ENCODE data around the gene KCNQ5. TPM values are rescaled to one million over a fixed set of nuclear protein-coding genes. Genes with fewer than 3 reads are reported as not detected.

Gene KCNQ5
- total RNA-seq, 3 donors from 2014 or later (not counting 1 experiment from before 2014, with no cell fraction given) = 8.2 to 9.7 (median 8.7) TPM

- Mint-ChIP-seq H3K4me3 (no peak overlapping the region), H3K27ac (no peak overlapping the region), H3K9me3 (no peaks in the 10 kb centered on the region), H3K36me3 (peaks cover 6% of the 10 kb centered on the region), H3K4me1 (peaks cover 6 to 7% of the 10 kb centered on the region in 2 donors), H3K27me3 (ENCODE audit: low read depth in 2 of 2) (no peaks in the 10 kb centered on the region)
- Histone ChIP-seq H3K27me3 (ENCODE audit: control insufficient read depth, insufficient read depth, low read length) (no peaks in the 10 kb centered on the region), H3K4me1 (ENCODE audit: control insufficient read depth, insufficient read depth, low read length) (no peaks in the 10 kb centered on the region), H3K36me3 (ENCODE audit: control insufficient read depth, insufficient read depth, low read length) (no peaks in the 10 kb centered on the region), H3K27ac (ENCODE audit: low read length) (no peak overlapping the region), H3K9me3 (ENCODE audit: control insufficient read depth, insufficient read depth, low read length) (no peaks in the 10 kb centered on the region), H3K4me3 (ENCODE audit: low read length) (no peak overlapping the region)
- 100% methylated on average over 1 of the region's 1 CpG for WGBS (ENCODE audit: insufficient coverage)
- no peak for TF ChIP-seq CTCF (IDR thresholded peaks at IDR 0.05)
- DNase-seq (no peak), ATAC-seq (no peak)
- intact Hi-C loops (cut with micrococcal nuclease) = no loop called here
Measured at GRCh38 chr6:72757926-72758325, 136.1 kb downstream of the KCNQ5 start.

GRCh38 chr6:72758901-72759300 is 137.0 kb downstream of the KCNQ5 start:
- H3K36me3 ChIP-seq (ENCODE audit: control insufficient read depth, insufficient read depth, low read length) = no peaks in the 10 kb centered on the region
- Mint-ChIP-seq H3K9me3 (no peaks in the 10 kb centered on the region), H3K4me1 (peaks cover 6 to 7% of the 10 kb centered on the region in 2 donors), H3K4me3 (no peak overlapping the region), H3K36me3 (peaks cover 6% of the 10 kb centered on the region), H3K27me3 (ENCODE audit: low read depth in 2 of 2) (no peaks in the 10 kb centered on the region), H3K27ac (no peak overlapping the region)
- no peak overlapping the region for H3K4me3 ChIP-seq (ENCODE audit: low read length)
- H3K9me3 ChIP-seq (ENCODE audit: control insufficient read depth, insufficient read depth, low read length) = no peaks in the 10 kb centered on the region
- no peak for ATAC-seq
- TF ChIP-seq CTCF (IDR thresholded peaks at IDR 0.05) = no peak
- WGBS (ENCODE audit: insufficient coverage) = 70% methylated on average over 2 of the region's 2 CpGs
- H3K27ac ChIP-seq (ENCODE audit: low read length) = no peak overlapping the region
- intact Hi-C loops (cut with micrococcal nuclease) = no loop called here
- H3K27me3 ChIP-seq (ENCODE audit: control insufficient read depth, insufficient read depth, low read length) = no peaks in the 10 kb centered on the region
- DNase-seq = no peak
- no peaks in the 10 kb centered on the region for H3K4me1 ChIP-seq (ENCODE audit: control insufficient read depth, insufficient read depth, low read length)

GRCh38 chr6:72760114-72760793 is 138.4 kb downstream of the KCNQ5 start:
- no peaks in the 10 kb centered on the region for H3K4me1 ChIP-seq (ENCODE audit: control insufficient read depth, insufficient read depth, low read length)
- H3K27me3 Mint-ChIP-seq (ENCODE audit: low read depth in 2 of 2) = no peaks in the 10 kb centered on the region
- intact Hi-C loops (cut with micrococcal nuclease) = no loop called here
- H3K27me3 ChIP-seq (ENCODE audit: control insufficient read depth, insufficient read depth, low read length) = no peaks in the 10 kb centered on the region
- DNase-seq = no peak
- no peak overlapping the region for H3K4me3 Mint-ChIP-seq
- 96% methylated on average over 3 of the region's 4 CpGs for WGBS (ENCODE audit: insufficient coverage)
- peaks cover 6 to 7% of the 10 kb centered on the region in 2 donors for H3K4me1 Mint-ChIP-seq
- H3K36me3 Mint-ChIP-seq = no peaks in the 10 kb centered on the region
- H3K9me3 ChIP-seq (ENCODE audit: control insufficient read depth, insufficient read depth, low read length) = no peaks in the 10 kb centered on the region
- no peaks in the 10 kb centered on the region for H3K9me3 Mint-ChIP-seq
- H3K4me3 ChIP-seq (ENCODE audit: low read length) = no peak overlapping the region
- H3K27ac ChIP-seq (ENCODE audit: low read length) = no peak overlapping the region
- H3K27ac Mint-ChIP-seq = no peak overlapping the region
- ATAC-seq = no peak
- H3K36me3 ChIP-seq (ENCODE audit: control insufficient read depth, insufficient read depth, low read length) = no peaks in the 10 kb centered on the region
- no peak for TF ChIP-seq CTCF (IDR thresholded peaks at IDR 0.05)

- TF ChIP-seq CTCF (IDR thresholded peaks at IDR 0.05) = no peak
- Histone ChIP-seq H3K4me3 (ENCODE audit: low read length) (no peak overlapping the region), H3K36me3 (ENCODE audit: control insufficient read depth, insufficient read depth, low read length) (no peaks in the 10 kb centered on the region), H3K27ac (ENCODE audit: low read length) (no peak overlapping the region), H3K4me1 (ENCODE audit: control insufficient read depth, insufficient read depth, low read length) (no peaks in the 10 kb centered on the region), H3K27me3 (ENCODE audit: control insufficient read depth, insufficient read depth, low read length) (no peaks in the 10 kb centered on the region), H3K9me3 (ENCODE audit: control insufficient read depth, insufficient read depth, low read length) (no peaks in the 10 kb centered on the region)
- intact Hi-C loops (cut with micrococcal nuclease) = no loop called here
- DNase-seq (no peak), ATAC-seq (no peak)
- Mint-ChIP-seq H3K36me3 (no peaks in the 10 kb centered on the region), H3K4me3 (no peak overlapping the region), H3K27ac (no peak overlapping the region), H3K4me1 (peaks cover 6 to 7% of the 10 kb centered on the region in 2 donors), H3K9me3 (no peaks in the 10 kb centered on the region), H3K27me3 (ENCODE audit: low read depth in 2 of 2) (no peaks in the 10 kb centered on the region)
- WGBS (ENCODE audit: insufficient coverage) = 95% methylated on average over 4 of the region's 5 CpGs
Measured at GRCh38 chr6:72761761-72762160, 139.9 kb downstream of the KCNQ5 start.
